Measurements from ENCODE around the gene JUND.
A peak's percentile ranks its signal among the peaks of the same experiment; 100 is the strongest.

JUND gene

GRCh38 chr19:18290302-18291018, 9.0 kb upstream of the JUND start:
- peak; percentile 50 for DNase-seq (ENCODE audit: low read depth)

GRCh38 chr19:18289471-18290301, 8.3 kb upstream of the JUND start:
- no peak for DNase-seq (ENCODE audit: low read depth)

GRCh38 chr19:18287836-18288772, 6.7 kb upstream of the JUND start:
- no peak for DNase-seq (ENCODE audit: low read depth)

- DNase-seq (ENCODE audit: low read depth), result no peak
These were observed 5.7 kb upstream of the JUND start for GRCh38 chr19:18286973-18287635.

- DNase-seq (ENCODE audit: low read depth), result no peak
These were observed 3.4 kb upstream of the JUND start for GRCh38 chr19:18284712-18285360.

GRCh38 chr19:18283338-18283737, 1.9 kb upstream of the JUND start:
- DNase-seq (ENCODE audit: low read depth), result no peak

GRCh38 chr19:18282788-18283141, 1.3 kb upstream of the JUND start:
- no peak for DNase-seq (ENCODE audit: low read depth)

- DNase-seq (ENCODE audit: low read depth), result no peak
These were observed 782 bp upstream of the JUND start for GRCh38 chr19:18282021-18282787.

- DNase-seq (ENCODE audit: low read depth), result peak; percentile 62
These were observed 958 bp downstream of the JUND start for GRCh38 chr19:18280247-18281081.

GRCh38 chr19:18279516-18280246, 1.7 kb downstream of the JUND start:
- DNase-seq (ENCODE audit: low read depth), result peak; percentile 81

- no peak for DNase-seq (ENCODE audit: low read depth)
These were observed 2.2 kb downstream of the JUND start for GRCh38 chr19:18279266-18279515.

GRCh38 chr19:18278521-18279265, 2.7 kb downstream of the JUND start:
- DNase-seq (ENCODE audit: low read depth), result no peak

- no peak for DNase-seq (ENCODE audit: low read depth)
These were observed 6.6 kb downstream of the JUND start for GRCh38 chr19:18274781-18275356.

GRCh38 chr19:18274219-18274780, 7.1 kb downstream of the JUND start, which contains the start of gene IQCN:
IQCN (minus strand) TSS chr19:18274452; CDS start chr19:18269478, 4,974 bp downstream.
- DNase-seq (ENCODE audit: low read depth), result no peak

- DNase-seq (ENCODE audit: low read depth), result no peak
These were observed 7.7 kb downstream of the JUND start for GRCh38 chr19:18273561-18274218.

GRCh38 chr19:18271433-18271841, 10.0 kb downstream of the JUND start:
- DNase-seq (ENCODE audit: low read depth), result no peak

- no peak for DNase-seq (ENCODE audit: low read depth)
These were observed 11.1 kb downstream of the JUND start for GRCh38 chr19:18270326-18270725.

Measured in stimulated activated CD8-positive, alpha-beta memory T cell treated with anti-CD3 and anti-CD28 coated beads, Interleukin-12 subunit alpha, Interleukin-12 subunit beta, amount 100 ng/mL, for 1 hour (primary cell).